GM18499 (cell line): ENCODE data around the gene ACTR3C.

ENCODE experiments used
- ATAC-seq: cut with Tn5 transposase; IDR thresholded peaks from one replicate; pipeline ENCODE4 v1.9.1; 2021; ENCODE audit warnings: moderate number of reproducible peaks; ENCODE audit not compliant: insufficient read depth, unreplicated experiment

ACTR3C gene

DNA sequence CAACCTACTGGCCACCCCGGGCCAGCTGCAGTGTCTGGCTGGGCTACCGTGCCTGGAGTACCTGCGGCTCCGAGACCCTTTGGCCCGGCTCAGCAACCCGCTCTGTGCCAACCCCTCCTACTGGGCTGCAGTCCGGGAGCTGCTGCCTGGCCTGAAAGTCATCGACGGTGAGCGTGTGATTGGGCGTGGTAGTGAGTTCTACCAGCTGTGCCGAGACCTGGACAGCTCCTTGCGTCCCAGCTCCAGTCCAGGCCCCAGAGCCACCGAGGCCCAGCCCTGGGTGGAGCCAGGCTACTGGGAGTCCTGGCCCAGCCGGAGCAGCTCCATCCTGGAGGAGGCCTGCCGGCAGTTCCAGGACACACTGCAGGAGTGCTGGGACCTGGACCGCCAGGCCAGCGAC lies 13.8 kb upstream of the ACTR3C start:
- no peak for ATAC-seq

DNA sequence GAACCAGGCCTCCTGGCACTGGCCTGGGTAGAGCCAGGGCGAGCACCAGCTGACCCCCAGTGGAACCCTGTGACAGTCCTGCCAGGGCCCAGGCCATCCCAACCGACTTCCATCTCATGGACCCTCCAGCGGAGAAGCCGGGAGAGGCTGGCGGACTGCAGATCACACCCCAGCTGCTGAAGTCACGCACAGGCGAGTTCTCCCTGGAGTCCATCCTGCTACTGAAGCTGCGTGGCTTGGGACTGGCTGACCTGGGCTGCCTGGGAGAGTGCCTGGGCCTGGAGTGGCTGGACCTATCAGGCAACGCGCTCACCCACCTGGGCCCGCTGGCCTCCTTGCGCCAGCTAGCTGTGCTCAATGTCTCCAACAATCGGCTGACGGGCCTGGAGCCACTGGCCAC lies 13.4 kb upstream of the ACTR3C start:
- ATAC-seq, result no peak

DNA sequence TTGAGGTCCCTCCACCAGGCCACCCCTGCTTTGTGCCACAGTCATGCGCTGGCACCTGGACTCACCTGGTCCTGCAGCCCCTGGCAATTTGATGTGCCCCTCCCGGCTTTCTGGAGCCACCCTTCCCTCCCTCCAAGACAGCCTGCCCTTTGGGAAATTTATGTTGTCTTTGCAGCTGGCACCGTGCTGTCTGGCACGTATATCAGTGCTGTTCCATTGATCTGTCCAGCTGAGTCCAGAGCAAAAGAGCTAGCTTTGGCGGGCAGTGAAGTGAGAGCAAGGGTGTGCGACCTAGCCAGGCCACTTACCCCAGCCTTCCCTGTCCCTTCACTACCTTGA lies 12.4 kb upstream of the ACTR3C start:
- ATAC-seq, result no peak

DNA sequence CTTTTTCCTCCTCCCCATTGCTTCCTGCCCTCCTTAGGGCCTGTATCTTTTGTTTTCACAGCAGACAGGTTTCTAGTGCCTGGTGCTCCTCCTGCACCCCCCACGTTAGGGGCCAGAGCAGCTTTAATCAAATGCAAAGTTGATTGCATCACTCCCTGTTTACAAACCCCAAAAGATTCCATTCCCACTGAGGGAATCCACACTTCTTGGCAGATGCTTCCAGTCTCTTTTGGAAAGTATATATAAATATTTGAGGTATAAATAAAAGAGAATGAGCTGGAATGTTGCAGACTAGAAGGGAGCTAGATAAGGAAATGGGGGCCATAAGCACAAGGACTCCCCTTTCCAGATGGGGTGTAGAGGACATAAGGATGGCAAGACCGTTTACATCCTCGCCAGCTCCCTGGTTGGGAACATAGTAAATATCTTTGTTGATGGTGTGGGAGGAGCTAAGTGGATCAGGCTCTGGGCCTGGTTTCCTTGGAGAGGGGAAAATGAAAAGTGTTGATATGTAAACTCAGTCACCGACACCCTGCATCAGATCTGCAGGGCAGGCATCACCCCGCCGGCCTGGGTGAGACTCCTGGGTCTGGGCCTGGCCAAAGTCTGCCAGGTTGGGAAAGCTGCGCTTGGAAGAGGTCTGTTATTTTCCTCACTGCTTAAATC lies 11.9 kb upstream of the ACTR3C start:
- ATAC-seq, result no peak

DNA sequence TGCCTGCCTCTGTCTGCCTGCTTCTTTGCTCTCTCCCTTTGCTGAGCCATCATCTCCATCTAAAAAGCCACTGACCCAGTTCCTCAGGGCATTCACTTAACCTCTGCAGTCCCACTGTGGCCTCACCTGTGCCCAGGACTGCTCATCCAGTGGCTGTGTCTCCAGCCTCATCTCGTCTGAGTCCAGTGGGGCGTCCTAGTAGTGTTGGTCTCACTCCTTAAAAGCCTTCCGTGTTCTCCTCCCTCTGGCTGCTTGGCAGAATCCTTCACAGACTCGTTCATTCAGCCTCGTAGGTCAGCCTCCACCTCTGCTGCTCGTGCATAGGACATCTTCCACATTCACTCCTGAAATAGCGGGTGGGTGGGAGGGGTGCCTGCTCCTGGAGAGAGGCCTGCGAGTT lies 10.8 kb upstream of the ACTR3C start:
- no peak for ATAC-seq

DNA sequence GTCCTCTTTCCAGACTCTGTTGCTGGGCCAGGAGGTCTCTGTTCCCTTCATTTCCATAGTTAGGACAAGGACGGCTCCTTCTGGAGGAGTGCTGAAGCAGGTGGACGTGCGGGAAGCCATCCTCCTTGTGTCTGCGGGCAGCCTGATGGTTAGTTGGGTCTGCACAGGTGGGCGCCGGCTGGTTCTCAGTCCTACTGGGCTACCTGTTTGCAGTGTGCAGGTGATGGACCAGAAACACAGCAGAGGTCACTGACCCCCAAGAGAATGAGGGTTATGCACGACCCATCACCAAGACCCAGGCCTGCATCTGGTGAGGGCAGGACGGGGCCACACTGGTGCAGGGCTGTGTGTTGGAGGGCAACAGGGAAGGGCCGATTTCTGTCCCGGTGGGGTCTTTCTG lies 10.3 kb upstream of the ACTR3C start:
- no peak for ATAC-seq

DNA sequence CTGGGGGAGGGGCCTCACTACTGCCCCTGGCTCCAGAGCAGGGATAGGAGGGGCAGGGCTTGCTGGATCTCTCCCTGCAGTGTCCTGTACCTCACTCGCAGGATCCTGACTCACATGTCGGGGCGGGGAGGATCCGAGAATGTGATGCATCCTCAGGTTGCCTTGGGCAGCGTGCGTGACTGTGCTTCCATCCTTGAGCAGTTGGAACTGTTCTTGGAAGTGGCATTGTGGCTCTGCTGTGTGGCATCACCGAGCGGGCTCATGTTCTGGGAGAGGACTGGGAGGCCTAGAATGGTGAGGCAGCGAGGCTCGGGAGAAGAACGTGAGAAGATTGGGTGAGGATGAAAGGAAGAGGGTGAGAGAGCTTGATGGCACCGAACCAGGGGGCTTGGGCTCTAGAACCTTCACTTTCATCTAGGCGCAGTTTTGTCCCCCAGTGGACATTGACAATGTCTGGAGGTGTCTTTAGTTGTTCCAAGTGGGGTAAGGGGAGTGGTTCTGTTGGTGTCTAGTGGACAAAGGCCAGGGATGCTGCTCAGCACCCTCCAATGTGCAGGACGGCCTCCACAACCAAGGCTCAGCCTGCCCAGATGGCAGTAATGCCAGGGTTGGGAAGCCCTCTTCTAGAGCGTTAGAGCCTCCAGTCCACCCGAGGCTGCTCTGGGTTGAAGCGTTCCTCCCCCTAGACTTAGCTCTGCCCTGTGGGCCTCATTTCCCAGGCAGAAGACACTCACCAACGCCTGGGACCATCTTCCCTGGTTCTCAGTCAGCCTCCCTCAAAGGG lies 9.7 kb upstream of the ACTR3C start:
- ATAC-seq, result no peak

DNA sequence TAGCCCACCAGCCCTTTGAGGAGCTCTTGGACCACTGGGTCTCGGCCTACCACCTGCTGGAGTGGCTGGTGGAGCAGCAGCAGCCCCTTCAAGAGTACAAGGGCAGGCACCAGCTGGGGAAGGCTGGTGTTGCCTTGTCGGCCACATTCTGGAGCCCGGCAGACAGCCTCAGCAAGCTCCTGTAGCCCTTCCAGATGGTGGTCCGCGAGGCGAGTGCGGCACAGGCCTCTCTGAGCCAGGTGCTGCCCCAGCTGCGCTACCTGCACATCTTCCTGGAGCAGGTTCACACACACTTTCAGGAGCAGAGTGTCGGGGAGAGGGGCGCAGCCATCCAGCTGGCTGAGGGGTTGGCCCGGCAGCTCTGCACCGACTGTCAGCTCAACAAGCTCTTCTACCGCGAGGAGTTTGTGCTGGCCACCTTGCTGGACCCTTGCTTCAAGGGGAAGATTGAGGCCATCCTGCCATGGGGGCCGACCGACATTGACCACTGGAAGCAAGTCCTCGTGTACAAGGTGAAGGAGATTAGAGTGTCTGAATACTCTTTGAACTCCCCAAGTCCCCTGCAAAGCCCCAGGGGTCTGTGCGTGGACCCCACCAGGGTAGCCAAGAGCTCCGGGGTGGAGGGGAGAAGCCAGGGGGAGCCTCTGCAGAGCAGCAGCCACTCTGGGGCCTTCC lies 7.0 kb upstream of the ACTR3C start:
- no peak for ATAC-seq

DNA sequence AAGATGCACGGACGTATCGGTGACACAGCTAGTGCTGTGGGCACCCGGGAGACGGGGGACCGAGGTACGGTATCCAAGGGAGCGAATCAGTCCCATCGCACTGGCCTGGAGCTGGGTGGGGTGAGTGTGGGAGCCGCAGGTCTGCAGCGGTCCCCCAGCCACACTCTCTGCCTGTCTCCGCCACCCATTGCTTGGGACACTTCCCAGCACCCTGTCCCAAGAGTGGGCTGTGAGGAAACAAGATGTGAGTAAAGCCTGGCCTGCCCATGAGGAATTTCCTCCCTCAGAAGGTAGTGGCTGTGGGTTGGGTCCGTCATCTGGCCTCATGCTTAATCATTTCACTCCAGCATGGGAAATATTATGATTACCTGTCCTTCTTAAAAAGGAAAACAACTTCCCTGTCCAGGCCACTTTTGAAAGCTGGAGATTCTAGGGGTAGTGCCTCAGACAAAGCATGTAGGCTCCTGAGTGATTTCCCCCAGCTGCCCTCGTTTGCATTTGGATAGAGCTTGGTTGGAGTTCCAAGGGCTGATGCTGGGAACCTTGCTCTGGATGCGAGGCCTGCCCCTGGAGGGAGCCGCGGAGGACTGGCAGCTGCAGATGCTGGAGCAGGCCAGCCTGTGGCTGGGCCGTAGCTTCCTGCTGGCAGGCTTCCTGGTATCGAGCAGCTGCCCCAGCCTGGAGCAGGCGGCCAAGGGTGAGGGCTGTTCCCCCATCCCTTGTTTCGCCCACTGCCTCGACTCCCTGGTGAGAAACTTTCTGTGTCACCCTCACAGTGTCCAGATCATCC lies 6.2 kb upstream of the ACTR3C start:
- ATAC-seq, result no peak

DNA sequence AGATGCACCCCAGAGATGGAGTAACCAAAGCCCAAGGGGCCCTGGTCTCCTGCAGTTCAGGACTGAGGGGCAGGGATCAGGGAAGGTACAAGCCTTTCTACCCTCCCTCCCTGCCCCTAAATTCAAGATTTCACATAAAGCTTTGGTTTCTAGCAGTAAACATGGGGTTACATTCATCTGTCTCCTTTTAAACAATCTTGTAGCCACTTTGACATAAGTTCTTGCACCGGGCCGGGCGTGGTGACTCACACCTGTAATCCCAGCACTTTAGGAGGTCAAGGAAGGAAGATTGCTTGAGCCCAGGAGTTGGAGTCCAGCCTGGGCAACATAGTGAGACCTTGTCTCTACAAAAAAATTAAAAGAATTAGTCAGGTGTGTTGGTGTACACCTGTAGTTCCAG lies 4.0 kb upstream of the ACTR3C start:
- no peak for ATAC-seq

DNA sequence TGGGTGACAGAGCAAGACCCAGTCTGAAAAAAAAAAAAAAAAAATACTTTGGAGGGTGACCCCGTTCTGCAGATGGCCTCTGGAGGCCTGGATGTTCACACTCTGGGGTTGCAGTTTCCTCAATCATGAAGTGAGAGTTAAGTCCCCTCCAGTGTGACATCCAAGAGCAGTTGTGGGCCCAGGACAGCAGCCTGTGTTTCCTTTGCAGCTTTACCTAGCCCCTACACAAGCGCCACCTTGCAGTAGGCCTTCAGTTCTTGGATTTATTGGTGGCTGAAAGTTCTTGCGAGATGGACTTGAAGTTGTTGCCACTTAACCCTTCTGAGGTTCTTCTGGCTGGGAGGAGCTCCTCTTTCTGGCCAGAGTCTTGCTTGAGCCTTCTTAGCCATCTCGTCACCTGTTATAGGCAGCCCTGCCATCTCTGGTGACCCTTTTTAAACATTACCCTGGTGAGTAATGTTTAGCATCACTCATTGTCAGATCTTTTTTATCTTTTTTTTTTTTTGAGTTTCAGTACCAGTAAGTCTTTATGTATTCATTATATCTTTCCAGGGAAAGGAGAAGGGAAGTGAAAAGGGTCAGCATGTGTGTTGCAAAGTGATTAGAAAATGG lies 3.4 kb upstream of the ACTR3C start:
- no peak for ATAC-seq

DNA sequence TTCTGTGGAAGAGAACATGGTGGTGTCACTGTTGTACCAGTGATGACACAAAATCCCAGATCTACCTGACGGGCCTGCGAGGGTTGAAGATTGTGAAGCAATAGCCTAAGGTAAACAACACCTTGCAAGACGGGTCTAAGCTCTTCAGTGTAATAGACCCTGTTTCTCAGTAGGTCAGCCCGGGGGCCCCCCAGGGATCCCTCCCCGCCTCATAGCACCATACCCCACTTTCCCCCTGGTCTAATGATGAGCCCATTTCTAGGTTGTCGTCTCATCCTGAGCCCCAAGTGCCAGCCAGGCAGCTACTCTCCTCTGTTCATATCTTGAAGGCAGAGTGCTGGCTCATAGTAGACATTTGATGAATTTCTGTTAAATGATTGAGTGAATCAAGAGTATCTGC lies 2.6 kb upstream of the ACTR3C start:
- no peak for ATAC-seq

DNA sequence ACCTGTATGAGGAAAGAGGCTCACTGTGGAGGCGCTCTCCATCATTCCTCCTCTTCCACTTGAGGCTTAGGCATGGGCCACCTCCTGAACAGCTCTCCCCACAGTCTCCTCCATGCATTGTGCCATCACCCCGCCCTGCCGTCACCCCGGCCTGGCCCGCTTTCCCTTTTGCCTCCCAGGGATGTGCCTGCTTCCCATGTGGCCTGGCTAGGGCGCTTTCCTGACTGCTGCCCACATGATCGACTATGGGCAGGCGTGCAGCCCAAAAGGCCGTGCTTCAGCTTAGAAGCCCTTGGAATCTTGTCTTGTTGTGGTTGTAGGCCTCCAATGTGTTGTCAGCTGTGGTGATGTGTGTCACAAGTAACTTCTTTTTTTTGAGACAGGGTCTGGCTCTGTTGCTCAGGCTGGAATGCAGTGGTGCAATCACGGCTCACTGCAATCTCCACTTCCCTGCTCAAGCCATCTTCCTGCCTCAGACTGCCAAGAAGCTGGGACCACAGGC lies 1.8 kb upstream of the ACTR3C start:
- no peak for ATAC-seq

DNA sequence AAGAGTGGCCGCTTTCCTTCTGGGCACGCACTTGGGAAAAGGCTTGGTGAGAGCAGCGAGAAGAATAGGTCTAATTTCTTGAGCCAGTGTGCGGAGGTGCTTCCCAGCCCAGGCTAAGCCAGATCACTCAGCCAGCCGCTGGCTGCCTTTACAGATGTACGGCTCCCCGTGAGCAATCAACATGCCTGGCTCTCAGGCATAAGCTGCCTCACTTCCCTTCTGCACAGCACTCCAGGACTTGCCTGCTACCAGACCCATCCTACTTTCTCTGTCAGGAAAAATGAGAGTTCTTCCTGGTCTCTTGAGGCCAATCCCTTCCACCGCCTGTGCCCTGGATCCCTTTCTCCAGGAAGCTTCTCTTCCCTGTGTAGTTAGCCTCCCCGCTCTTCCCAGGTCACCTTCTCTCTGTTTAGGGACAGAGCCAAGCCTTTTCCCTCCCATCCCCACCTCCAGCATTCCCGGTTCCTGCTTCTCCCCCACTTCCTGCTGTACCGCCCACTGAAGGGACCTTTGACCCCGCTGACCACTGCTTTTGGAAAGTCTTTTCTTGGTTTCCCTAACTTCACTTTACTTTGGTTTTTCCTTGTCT lies 1.1 kb upstream of the ACTR3C start:
- no peak for ATAC-seq

DNA sequence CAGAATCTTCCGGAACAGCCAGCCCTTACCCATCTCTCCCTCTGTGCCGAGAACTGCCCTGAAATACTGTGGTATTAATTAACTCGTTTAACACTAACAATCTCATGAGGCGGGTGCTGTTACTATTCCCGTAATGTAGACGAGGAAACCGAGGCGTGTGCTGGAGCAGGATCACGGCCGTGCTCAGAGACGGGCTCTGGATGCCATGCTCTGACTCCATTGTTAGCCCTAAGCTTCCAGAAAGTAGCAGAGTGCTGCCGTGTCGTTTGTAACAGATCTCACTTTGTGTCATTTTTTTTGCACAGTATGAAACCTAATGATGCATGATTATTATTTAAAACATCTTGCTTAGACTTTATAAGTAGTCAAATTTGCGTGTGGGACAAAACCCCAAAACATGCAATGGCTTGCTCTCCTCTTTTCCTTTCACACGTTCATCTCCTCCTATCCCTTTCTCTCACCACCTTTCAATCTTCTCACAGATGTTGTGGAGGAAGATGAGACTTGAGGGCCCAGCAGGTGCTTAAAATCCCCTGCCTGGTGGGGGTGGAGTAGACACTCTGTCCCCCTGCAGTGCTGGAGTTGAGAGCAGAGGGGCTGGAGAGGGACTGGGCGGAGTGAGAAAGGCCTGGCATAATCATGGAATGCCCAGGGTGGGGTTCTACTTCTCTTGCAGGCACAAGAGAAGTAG lies 482 bp upstream of the ACTR3C start:
- ATAC-seq, result no peak

DNA sequence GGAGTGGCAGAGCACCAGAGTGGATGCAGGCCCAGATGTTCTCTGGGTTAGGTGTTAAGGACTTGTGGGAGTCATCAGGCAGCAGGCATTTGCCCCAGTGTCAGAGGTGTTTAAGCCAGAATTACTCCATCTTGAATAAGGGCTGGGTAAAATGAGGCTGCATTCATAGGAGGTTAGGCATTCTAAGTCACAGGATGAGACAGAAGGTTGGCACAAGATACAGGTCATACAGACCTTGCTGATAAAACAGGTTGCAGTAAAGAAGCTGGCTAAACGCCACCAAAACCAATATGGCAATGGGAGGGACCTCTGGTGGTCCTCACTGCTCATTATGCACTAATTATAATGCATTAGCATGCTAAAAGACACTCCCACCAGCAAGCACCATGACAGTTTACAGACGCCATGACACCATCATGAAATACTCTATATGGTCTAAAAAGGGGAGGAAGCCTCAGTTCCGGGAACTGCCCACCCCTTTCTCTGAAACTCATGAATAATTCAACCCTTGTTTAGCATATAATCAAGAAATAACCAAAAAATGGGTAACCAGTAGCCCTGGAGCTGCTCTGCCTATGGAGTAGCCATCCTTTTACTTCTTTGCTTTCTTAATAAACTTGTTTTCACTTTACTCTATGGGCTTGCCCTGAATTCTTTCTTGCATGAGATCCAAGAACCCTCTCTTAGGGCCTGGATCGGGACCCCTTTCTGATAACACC lies 1.1 kb downstream of the ACTR3C start:
- no peak for ATAC-seq

DNA sequence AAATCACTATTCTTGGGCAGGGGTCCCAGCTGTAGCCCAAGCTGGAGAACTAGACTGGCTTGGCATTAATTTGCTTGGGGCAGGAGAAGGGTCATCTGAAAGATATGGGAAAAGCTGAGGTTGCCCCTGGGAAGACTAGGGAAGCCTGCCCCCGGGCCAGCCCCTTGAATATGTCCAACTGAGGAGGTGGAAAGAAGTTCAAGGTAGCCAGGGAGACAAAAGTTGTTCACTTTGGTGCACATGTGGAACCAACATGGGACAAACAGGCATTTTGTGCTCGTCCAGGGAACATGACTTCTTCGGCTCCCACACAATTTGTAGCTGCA lies 1.6 kb downstream of the ACTR3C start:
- ATAC-seq, result no peak

DNA sequence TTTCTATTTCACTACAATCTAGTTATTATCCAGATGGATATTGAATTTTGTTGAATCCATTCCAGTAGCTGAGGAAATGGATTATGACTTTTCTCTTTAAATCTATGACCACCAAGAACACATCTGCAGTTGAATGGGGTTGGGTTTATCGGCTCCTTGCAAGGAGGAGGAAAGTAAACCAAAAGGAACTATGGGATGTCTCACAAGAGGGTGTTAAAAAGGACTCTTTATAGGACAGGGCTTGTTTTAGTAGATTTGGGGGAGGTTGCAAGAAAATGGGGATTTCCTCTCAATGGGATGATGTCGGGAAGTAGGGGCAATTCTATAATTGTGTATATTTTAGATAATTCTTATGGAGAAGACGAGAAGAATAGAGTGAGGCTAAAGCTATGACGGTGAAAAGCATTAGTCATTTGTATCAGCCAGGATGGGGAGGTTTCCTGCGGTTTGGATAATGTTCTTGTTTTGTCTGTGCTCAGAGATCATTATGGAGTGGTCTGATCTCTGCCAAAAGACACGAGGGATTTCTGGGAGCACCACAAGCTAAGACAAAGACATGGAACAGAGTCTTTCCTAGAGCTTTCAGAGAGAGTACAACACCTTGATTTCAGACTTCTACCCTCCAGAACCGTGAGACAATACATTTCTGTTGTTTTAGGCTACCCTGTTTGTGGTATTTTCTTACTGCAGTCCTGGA lies 5.4 kb downstream of the ACTR3C start:
- ATAC-seq, result no peak
